ENCODE measurements around the gene TLCD2.

DNA sequence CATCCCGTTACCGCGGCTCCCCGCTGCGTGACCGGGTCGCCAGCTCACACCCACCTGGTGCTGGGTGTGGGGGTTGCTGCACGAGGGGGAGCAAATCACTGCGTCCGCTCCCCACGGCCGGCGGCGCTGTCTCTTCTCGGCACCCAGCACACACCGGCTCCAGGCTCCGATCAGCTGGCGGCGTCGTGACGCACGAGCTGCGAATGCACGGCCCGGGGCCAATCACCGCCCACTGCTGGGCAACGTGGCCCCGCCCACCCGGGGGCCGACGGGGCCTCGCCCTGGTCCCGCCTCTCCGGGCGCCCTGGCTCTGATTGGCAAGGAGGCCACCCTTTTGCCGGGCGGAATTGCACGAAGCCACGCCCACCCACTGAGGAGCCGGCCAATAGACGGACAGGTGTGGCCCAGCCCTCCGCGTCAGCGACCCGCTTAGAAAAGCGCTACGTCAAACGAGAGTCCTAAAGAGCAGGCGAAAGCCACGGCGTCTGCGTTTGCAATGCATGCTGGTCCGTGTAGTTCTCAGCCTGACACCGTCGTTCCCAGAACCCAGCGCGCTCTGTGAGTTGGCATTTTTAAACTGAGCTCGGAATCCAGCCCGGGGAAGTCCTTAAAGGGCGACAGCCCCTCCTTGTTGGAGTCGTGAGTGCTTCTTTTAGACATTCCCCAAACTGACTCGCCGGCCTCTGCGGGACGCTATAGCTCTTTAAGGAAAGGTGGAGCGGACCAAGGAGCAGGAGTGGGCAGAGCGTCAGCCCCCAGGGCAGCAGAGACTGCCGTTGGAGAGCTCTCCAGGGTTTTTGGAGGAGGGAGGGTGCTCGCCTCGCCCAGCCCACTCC is 6.1 kb upstream of the TLCD2 start:
- TF ChIP-seq GATA2 (IDR thresholded peaks at IDR 0.05; ENCODE audit: low read depth, low read length) (no peak), GATA3 (IDR thresholded peaks at IDR 0.05; ENCODE audit: low read depth, low read length) (no peak)
